GM19438 (cell line): ENCODE results near the gene R3HCC1L.
"Not testable (repeated sequence)": the region's sequence is repeated elsewhere in the genome, so short reads cannot be mapped to it uniquely, and the experiment has no call there.

ENCODE experiments used
- ATAC-seq: cut with Tn5 transposase; IDR thresholded peaks from one replicate; pipeline ENCODE4 v1.9.1; 2021; ENCODE audit warnings: low read depth; ENCODE audit not compliant: unreplicated experiment

R3HCC1L gene

DNA sequence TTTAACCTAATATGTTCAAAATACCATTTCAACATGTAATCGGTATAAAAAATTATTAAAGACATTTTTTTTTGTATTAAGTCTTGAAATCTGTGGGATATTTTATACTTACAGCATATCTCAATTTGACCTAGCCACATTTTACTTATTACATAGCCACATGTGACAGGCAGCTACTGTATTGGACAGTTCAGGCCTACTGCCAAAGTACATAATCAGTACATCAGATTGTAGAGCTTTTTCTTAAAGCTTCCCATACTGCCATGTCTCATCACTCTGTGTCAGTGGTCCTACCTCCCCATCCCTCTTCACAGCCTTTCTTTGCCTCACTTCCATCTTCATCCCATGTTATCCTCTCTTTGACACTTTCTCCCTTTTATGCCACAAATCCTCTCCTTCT is 90.5 kb downstream of the R3HCC1L start:
- ATAC-seq, result no peak

DNA sequence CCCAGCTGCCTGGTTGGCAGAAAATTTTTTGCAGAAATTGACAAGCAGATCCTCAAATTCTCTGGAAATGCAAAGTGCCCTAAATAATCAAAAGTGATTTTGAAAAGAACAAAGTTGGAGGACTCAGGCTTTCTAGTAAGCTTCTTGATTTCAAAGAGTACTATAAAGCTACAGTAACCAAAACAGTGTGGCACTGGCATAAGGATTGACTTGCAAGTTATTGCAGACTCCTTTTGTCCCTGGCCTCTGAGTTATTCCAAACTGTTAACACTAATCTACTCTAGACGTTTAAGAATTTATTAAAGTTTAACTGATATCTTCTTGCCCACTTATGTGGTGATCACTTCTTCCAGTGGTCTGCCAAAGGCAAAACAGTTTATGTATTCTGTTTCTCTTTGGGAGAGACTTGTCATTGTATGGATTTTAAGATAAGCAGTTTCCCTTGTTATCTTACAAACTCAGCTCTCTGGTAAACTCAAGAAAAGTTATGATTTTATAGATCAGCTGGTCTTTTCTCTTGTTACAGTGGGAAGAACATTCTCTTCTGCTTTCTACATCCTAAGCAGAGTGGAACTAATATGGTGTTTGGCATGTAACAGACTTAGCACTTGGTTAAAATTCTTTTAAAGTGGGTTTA is 92.2 kb downstream of the R3HCC1L start:
- no peak for ATAC-seq

DNA sequence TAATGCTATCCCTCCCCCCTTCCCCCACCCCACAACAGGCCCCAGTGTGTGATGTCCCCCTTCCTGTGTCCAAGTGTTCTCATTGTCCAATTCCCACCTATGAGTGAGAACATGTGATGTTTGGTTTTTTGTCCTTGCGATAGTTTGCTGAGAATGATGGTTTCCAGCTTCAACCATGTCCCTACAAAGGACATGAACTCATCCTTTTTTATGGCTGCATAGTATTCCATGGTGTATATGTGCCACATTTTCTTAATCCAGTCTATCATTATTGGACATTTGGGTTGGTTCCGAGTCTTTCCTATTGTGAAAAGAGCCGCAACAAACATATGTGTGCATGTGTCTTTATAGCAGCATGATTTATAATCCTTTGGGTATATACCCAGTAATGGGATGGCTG is 93.3 kb downstream of the R3HCC1L start:
- not testable (repeated sequence) for ATAC-seq

DNA sequence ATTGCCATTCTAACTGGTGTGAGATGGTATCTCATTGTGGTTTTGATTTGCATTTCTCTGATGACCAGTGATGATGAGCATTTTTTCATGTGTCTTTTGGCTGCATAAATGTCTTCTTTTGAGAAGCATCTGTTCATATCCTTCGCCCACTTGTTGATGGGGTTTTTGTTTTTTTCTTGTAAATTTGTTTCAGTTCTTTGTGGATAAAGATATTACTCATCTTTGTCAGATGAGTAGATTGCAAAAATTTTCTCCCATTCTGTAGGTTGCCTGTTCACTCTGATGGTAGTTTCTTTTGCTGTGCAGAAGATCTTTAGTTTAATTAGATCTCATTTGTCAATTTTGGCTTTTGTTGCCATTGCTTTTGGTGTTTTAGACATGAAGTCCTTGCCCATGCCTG is 93.8 kb downstream of the R3HCC1L start:
- ATAC-seq, result not testable (repeated sequence)

DNA sequence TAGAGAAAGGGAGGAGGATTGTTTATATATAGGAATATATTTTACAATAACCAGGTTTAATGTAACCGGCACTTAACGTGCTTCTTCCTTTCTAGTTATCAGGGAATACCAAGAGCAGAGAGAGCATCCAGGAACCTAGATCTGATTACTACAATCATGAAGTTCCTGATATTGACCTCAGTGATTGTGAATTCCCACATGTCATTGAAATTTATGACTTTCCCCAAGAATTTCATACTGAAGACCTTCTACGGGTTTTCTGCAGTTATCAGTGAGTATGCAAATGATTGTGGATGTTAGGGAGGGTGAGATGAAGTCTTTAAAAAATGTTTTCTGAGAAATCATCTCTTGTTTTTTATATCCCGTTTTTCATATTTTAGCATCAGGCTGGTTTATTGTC is 97.0 kb downstream of the R3HCC1L start:
- ATAC-seq, result no peak

DNA sequence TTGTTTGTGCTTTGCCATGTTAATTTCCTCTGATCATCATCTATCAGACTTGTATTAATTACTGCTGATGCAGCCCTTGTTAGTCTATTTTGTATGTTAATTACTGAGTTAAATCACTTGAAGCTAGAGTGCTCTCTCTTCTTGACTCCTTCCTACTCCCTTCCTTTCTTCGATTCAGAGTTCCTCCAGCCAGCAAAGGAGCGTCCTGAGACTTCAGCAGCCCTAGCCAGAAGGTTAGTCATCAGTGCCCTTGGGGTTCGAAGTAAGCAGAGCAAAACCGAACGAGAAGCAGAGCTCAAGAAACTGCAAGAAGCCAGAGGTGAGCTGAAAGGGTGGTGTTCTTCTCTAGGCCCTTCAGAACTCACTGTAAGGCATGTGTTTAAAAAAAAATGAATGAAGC is 101.4 kb downstream of the R3HCC1L start:
- ATAC-seq, result no peak

DNA sequence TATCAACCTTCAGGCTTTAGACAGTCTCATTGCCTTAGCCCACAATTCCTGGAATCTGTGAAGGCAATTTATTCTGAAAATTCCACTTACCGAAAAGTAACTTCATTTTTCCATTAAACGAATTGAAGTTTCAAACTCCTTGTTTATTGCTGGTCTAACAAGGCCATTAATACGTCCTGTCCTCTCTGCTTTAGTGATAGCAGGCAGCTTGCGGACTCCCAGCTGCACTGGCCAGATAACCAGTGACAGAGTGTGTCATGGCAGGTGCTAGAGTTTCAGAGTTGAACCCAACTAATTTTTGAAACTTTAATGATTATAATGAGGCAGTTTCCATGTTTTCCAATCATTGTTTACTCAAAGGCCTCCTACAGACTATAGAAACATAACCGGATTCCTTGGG is 102.4 kb downstream of the R3HCC1L start:
- no peak for ATAC-seq

DNA sequence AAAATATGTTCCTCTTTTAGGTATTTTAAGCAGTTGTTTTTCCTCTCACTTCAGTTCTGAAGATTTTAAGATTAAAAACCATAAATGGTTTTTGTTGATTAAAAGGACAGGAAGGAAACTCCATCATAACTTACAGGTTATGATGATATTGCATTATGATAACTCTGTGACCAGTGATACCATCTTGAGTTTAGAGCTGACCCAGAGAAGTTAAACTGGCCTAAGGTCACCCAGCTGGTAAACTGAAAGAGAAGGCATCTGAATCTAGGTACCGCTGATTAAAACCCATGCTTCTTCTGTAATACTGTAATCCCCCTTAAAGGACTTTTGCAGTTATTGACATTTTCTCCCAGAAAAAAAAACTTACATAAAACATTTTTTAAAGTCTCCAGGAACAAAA is 103.9 kb downstream of the R3HCC1L start:
- no peak for ATAC-seq

DNA sequence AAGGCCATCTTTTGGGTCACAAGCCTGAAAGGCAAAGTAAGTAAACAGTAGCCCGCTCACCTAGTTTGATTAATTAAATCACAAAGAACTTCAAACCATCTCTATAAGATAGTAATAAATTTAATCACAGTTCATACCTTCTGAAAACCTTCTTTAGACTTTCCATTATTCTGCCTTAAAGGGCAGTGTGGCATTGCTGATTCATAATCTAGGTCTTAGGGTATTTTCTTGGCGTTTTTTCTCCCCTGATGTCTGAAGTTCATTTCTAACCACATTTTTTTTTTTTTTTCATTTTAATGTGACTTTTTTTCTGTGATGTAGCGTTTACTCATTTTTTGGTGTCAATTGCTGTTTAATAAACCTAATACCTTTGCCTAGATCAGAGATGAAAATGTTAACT is 106.1 kb downstream of the R3HCC1L start:
- no peak for ATAC-seq

DNA sequence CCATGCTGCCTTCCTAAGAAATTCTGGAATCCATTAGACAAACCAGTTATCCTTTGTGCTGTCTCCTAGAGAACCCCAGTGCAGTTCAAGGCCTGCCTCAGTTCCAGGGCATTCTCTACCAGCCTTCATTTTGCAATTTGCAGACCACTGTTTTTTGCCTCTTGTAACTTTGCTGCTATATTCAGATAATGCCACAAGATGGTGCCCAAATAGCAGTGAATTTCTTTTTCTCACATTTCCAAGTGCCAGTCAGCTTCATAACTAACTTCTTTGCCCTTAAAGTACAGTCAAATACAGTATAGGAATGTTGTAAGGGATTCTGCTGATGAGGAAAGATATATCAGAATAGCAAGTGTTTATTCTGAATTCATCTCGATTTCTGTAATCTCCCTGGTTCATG is 108.4 kb downstream of the R3HCC1L start:
- no peak for ATAC-seq

DNA sequence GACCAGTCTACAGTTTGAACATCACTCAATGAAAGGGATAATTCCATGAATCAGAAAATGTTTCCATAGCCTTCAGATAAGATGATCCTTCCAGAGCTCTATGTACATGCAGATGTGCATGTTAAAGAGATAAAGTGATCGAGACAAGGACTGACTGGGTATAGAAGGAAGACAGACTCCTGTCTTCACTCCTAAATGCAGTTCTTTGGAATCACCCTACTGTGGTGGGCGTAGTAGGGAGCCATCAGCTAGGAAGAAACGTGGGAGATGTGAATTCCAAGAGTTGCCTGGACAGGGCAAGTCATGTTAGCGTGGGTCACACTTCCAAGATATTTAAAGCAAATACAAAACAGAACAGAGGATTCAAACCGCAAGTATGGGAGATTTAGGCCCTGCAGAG is 109.7 kb downstream of the R3HCC1L start:
- no peak for ATAC-seq

DNA sequence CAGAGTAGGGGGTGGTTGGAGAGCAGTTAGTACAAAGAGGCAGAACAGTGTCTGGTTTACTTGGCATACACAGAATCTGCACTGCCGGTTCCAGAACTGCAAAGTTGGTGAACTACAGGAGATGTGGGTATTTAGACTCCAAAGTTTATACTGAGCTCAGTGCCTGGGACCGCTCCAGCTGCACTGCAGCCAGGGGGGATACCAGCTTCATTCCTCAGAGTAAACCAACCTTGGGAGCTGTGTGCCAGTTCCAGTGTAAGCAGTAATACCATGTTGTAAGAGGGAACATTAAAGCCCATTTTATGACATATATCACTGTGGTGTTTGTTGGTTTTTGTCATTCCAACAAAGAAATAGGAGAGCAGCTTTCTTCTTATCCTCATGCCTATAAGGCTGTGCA is 110.1 kb downstream of the R3HCC1L start:
- no peak for ATAC-seq

DNA sequence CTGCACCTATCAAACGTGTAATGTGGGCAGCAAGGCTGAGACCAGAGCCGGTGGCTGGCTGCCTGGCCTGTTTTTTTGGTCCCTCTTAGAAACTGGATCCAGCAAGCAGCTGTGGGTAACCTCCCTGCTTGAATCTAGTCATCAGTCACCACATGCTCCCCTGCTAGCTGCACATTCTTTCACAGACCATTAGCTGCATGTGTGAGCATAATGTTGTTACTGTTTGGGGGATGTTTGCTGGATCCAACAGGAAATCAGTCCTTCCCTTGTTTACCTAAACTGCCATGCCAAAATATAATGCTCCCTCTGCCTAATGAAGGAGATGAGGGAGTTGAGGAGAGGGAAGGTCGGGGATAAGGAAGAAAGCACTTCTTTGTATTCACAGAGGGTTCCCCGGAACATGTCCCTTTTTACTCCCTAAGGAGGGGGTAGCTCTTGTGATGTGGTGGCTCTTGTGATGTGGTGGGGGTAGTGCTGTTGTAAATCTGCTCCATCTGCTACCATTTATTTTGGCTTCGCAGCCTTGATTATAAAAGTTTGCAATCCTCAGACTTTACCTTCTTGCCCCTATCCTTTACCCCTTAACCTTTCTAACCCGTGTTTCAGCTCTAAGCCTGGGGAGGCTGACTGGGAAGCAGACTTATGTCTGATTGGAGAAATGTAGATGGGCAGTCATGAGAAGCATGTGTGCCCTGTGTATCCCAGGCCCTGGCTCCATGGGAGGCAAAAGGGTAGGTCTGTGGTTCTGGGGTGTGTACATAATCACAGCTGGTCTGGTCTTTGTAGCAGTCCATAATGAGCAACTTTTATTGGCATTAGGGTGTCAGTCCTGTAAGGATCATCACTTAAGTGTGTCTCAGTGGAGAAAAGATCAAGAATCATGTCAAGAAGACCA is 112.7 kb downstream of the R3HCC1L start:
- no peak for ATAC-seq

DNA sequence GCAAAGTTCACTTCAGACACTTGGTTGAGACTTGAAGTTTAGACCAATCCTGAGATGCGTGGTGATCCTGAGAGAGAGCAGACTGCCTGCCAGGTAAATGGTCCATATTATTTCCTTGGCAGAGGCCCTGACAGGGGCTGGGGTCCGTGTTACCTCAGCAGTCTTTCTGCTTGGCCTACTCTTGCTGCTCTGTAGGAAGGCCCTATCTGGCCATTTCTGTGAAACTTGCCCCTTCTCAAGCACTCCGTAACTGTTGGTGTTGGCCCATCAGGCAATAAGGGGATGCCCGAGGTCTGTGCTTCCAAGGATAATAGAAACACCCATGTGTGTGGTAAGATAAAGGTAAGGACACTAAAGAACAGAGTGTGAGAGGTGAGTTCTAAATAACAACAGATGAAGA is 113.6 kb downstream of the R3HCC1L start:
- no peak for ATAC-seq

DNA sequence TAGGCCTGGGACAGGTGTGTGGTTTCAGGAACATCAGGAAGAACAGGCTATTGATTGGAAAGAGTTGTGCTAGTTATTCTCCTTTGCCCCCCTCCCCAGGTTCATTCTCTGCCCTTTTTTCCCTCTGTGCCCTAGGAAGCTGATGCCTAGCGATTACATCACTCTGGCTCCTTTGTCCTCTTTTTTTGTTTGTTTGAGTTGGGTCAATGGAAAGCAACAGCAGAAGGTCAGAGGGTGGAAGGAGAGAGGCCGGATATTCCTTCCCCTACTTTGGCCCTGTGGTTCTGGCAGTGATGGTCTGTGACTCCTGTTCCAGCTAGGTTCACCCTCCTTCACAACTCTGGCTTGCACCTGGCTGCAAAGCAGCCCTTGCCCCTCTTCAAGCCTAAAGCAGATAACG is 114.7 kb downstream of the R3HCC1L start:
- ATAC-seq, result no peak

DNA sequence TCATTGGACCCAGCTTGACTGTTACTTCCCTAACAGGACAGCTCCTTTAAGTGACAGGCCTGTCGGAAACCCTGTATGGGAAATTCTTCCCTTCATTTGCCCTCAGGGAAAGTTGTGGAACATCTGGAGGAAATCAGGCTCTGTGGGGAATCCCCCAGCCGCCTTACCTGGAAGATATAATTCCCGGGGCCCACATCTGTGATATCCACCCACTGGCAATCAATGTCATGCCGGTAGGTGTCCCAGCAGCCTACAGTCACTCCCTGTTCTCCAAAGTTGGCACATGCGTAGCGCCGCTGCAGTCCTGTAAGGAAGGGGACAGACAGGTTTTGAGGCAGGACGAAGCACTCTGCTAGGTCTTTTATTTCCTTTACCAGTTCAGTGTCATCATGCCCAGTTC is 116.9 kb downstream of the R3HCC1L start:
- no peak for ATAC-seq

DNA sequence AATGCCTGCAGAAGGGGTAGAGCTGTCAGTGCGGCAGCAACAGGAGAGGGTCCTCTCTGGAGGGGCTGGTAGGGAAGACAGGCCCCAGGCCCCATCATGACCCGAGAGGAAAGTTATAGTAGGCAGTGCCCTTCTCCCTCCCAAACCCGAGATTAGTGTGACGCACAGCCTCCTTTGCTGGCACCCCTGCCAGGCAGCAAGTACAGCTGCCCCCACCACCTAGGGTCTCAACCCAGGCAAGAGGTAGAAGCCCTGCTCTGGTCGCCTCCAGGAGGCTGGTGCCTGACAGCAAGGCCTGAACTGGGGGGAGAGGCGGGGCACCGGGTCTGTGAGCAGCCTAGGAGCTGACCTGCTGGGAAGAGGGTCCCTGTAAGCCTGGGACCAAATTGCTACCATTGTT is 118.0 kb downstream of the R3HCC1L start:
- ATAC-seq, result no peak

DNA sequence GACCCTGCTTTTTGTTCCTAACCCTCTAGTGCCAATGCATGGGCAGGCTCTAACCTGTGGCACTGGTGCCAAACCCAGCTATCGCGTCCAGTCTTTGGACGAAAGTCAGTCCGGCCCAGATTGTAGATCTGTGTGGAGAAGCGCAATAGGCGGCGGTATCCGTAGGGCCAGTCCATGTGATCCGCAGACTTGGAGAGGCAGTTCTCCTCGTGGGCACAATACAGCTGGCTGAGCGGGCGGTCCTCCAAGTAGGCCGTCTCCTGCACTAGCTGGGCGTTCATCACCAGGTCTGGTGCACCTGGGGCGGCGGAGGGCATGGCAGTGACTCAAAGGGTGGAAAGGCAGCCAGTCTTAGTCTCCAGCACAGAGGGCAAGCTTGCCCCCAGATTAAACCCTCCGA is 119.0 kb downstream of the R3HCC1L start:
- no peak for ATAC-seq

DNA sequence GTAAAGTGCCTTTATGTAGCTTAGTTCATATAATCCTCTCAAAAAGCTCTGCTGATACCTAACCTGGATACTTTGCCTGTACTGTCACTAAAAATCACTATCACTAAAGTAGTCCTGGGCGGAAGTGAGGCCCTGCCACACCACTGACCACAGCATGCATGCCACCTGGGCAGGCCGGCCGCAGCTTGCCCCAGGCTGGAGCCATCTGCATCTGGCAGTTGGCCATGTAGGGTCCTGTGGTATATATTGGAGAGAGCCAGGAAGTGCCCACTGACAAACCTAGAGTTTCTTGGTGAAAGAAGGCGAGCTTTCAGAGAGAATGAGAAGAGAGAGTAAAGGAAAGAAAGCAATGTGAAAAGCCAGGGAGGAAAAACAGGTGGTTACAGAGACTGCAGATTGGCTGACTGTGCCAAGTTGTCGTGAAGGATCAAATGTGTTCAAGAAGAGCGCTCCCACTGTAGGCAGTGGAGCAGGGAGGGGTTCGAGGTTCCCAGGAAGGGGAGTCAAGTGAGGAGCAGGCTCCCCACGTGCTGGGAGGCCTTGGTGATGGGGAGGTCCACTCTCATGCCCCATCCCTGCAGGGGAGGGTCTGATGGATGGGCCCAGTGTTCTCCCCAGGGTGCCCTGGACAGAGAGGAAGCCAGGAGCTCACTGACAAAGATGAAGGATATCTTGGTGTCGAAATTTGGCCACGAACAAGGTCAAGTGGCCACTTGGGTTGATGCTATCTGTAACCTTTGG is 119.9 kb downstream of the R3HCC1L start:
- no peak for ATAC-seq

DNA sequence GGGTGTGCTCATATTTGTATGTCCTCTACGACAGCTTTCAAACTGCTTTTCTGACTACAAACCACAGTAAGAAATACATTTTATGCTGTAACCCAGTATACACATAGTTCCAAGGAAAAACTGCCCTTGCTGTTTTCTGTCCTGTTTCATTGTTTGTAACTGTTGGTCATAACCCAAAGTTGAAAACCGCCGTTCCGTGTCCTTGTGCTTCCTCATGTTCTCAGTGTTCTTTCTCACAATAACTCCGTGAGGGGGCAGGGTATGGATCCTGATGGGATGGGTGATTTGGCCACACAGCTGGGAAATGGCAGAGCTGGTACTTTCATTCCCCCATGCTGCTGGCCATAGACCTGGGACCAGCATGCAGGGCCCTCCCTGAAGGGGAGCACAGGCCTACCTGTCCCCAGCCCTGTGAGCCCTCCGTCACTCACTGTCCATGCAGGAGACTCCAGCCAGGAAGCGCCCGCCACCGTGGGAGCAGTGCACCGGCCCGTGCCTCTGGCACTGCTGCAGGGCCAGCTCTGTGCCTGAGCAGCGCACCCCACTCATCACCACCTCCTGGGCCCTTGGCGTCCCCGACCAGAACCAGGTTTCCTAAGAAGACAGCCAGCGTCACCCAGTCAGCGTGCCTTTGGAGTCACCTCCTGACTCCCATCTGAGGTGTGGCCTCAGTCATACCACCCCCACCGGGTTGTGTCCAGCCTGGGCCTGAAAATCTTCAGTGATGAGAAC is 120.9 kb downstream of the R3HCC1L start:
- ATAC-seq, result no peak

DNA sequence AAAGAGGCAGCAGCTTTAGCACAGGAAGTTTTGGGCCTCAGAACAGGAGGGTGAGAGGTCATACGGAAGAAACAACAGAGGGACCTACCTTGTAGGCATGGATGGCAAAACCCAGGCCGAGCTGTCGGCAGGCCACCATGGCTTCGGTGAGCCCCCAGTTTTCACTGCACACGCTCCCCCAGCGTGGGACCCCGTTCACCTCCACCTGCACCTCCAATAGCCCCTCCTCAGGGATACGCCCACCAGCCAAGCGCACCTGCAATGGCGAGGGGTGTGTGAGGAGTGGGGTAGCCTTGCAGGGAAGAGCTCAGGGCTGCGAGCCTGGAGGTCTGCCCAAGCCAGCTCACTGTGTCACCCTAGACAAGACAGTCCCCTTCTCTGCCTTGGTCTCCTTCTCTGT is 122.2 kb downstream of the R3HCC1L start:
- no peak for ATAC-seq
